Fibroblast of lung (primary cell): ENCODE measurements around the gene SLTM. TPM values are rescaled to one million over a fixed set of nuclear protein-coding genes. Genes with fewer than 3 reads are reported as not detected.
A peak's percentile ranks its signal among the peaks of the same experiment; 100 is the strongest.

ENCODE experiments used
- DNase-seq, 2 donors: peaks; one replicate each; pipeline versions ENCODE4 v3.0.0 to v3.0.0-alpha.2; 2010; ENCODE audit warnings: low read depth in 2 of 2
- H2AFZ ChIP-seq: 2 replicates; pipeline ENCODE4 v1.5.1; 2012; ENCODE audit warnings: low read length, control low read depth, inconsistent platforms
- H3K27ac ChIP-seq: 2 replicates; pipeline ENCODE4 v1.5.1; 2011; ENCODE audit warnings: low read length, control low read depth; ENCODE audit not compliant: insufficient read depth
- H3K27me3 ChIP-seq: 2 replicates; pipeline ENCODE4 v1.5.1; 2011; ENCODE audit warnings: mild to moderate bottlenecking, low read length; ENCODE audit not compliant: control insufficient read depth, insufficient read depth
- H3K36me3 ChIP-seq: 2 replicates; pipeline ENCODE4 v1.5.1; 2011; ENCODE audit warnings: low read length; ENCODE audit not compliant: control insufficient read depth, insufficient read depth
- H3K4me1 ChIP-seq: 2 replicates; pipeline ENCODE4 v1.5.1; 2011; ENCODE audit warnings: low read length; ENCODE audit not compliant: control insufficient read depth, insufficient read depth; ENCODE audit errors: extremely low read depth
- H3K4me2 ChIP-seq: 2 replicates; pipeline ENCODE4 v1.5.1; 2011; ENCODE audit warnings: low read length, control low read depth; ENCODE audit not compliant: insufficient read depth; ENCODE audit errors: extremely low read depth
- H3K4me3 ChIP-seq, 4 experiments: fragments of 200-600 bp in 1 of 4; sonication (generic) in 1 of 4; replicated peaks in 1 of 4; 2 replicates each; pipeline ENCODE4 v1.5.1; 2011 to 2016; ENCODE audit warnings: low read length in 4 of 4, low read depth in 3 of 4, mild to moderate bottlenecking in 3 of 4, control low read depth in 2 of 4, inconsistent platforms in 1 of 4, mixed read lengths in 1 of 4; ENCODE audit not compliant: insufficient read depth in 1 of 4; ENCODE audit errors: control extremely low read depth in 1 of 4
- H3K79me2 ChIP-seq: 2 replicates; pipeline ENCODE4 v1.5.1; 2012; ENCODE audit warnings: mild to moderate bottlenecking, low read length, inconsistent platforms; ENCODE audit not compliant: control insufficient read depth, insufficient read depth
- H3K9ac ChIP-seq: 2 replicates; pipeline ENCODE4 v1.5.1; 2011; ENCODE audit warnings: mild to moderate bottlenecking, low read length, control low read depth; ENCODE audit not compliant: insufficient read depth
- H3K9me3 ChIP-seq: 2 replicates; pipeline ENCODE4 v1.5.1; 2012; ENCODE audit warnings: low read depth, low read length; ENCODE audit not compliant: control insufficient read depth, insufficient read depth
- H4K20me1 ChIP-seq: 2 replicates; pipeline ENCODE4 v1.5.1; 2011; ENCODE audit warnings: low read length; ENCODE audit not compliant: control insufficient read depth, insufficient read depth; ENCODE audit errors: extremely low read depth
- EZH2 ChIP-seq: IDR thresholded peaks from 2 replicates; pipeline ENCODE4 v1.5.1; 2012; ENCODE audit warnings: low read length, control low read depth, mild to moderate bottlenecking; ENCODE audit errors: missing control alignments
- polyA plus RNA-seq, 2 donors: library from polyadenylated mRNA; depleted of rRNA in 1 of 2; stranded (reverse) in 1 of 2; unstranded in 1 of 2; fragments of >200 nt; gene quantifications; 2 replicates each; pipeline ENCODE4 v1.2.1, GENCODE V29; 2011 to 2012; ENCODE audit warnings: missing spikeins in 1 of 2
- total RNA-seq: library from RNA; depleted of rRNA; stranded (reverse); fragments of >200 nt; gene quantifications from 2 replicates; pipeline ENCODE4 v1.2.1, GENCODE V29; 2014
- TF ChIP-seq, protein P1 (sequence below), 2 donors: IDR thresholded peaks in 1 of 2; conservative IDR thresholded peaks in 1 of 2; 1 replicate in 1 of 2; 2 replicates in 1 of 2; pipeline ENCODE4 v1.5.1; 2011 to 2012; ENCODE audit warnings: low read length in 2 of 2, control low read depth in 1 of 2, inconsistent platforms in 1 of 2, low read depth in 1 of 2, mild to moderate bottlenecking in 1 of 2

Gene SLTM
- total and polyA plus RNA-seq, 2 donors (not counting 1 experiment from before 2014, with no cell fraction given): 19.3 to 67.2 TPM

DNA sequence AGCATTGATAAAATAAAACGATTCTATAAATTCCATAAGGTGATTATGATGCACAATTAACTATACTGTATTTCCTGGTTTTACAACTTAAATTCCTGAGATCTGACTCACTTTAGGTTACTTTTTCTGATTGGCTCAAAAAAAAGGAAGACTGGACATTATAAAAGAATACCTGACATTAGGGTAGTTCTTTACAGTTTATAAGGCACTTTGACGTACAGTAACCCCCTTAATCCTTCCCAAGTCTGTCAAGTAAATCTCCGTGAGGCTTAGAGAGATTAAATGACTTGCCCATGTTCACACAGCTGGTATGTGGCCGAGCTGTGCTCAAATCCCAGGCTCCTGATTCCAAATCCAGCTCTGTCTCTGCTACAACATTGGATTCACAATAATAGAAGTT lies 1.0 kb upstream of the SLTM start:
- Histone ChIP-seq H3K9ac (peak overlapping the region; percentile 99), H3K4me1 (peaks cover 4% of the 10 kb centered on the region), H2AFZ (peak overlapping the region; percentile 96), H4K20me1 (no peaks in the 10 kb centered on the region), H3K27me3 (no peaks in the 10 kb centered on the region), H3K4me3 (peak overlapping the region; percentile 79 to 98 (median 90)), H3K9me3 (no peaks in the 10 kb centered on the region), H3K79me2 (peaks cover 36% of the 10 kb centered on the region), H3K27ac (peak overlapping the region; percentile 97), H3K36me3 (no peaks in the 10 kb centered on the region), H3K4me2 (peak overlapping the region; percentile 98)
- DNase-seq: no peak
- TF ChIP-seq, protein P1, sequence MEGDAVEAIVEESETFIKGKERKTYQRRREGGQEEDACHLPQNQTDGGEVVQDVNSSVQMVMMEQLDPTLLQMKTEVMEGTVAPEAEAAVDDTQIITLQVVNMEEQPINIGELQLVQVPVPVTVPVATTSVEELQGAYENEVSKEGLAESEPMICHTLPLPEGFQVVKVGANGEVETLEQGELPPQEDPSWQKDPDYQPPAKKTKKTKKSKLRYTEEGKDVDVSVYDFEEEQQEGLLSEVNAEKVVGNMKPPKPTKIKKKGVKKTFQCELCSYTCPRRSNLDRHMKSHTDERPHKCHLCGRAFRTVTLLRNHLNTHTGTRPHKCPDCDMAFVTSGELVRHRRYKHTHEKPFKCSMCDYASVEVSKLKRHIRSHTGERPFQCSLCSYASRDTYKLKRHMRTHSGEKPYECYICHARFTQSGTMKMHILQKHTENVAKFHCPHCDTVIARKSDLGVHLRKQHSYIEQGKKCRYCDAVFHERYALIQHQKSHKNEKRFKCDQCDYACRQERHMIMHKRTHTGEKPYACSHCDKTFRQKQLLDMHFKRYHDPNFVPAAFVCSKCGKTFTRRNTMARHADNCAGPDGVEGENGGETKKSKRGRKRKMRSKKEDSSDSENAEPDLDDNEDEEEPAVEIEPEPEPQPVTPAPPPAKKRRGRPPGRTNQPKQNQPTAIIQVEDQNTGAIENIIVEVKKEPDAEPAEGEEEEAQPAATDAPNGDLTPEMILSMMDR (conservative IDR thresholded peaks at IDR 0.05 in 1 of 2, IDR thresholded peaks at IDR 0.05 in 1 of 2; ENCODE audit: low read depth in 1 of 2, low read length in 2 of 2): no peak
- TF ChIP-seq EZH2: no peak

DNA sequence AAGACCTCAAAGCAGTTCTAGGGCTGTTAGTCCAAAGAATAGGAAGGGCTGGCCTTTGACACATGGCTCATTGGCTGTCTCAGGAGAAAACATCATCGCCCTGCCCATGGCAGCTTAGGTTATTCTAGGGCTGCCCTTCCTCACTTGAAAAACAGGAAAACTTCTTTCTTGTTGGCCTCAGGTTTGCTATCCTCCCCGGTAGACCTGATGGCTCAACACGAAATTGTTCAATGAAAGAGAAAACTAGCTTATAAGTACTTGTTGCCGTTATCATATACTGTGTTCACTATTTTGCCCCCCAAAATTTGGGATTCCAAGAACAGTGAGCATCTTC lies 602 bp upstream of the SLTM start:
- no peaks in the 10 kb centered on the region for H3K36me3 ChIP-seq
- no peak for DNase-seq
- H3K27ac ChIP-seq: peak overlapping the region; percentile 97
- peak overlapping the region; percentile 98 for H3K4me2 ChIP-seq
- H3K4me3 ChIP-seq: peak overlapping the region; percentile 79 to 98 (median 90)
- H3K9ac ChIP-seq: peak overlapping the region; percentile 99
- H3K27me3 ChIP-seq: no peaks in the 10 kb centered on the region
- H4K20me1 ChIP-seq: no peaks in the 10 kb centered on the region
- H3K9me3 ChIP-seq: no peaks in the 10 kb centered on the region
- TF ChIP-seq, protein P1 (conservative IDR thresholded peaks at IDR 0.05 in 1 of 2, IDR thresholded peaks at IDR 0.05 in 1 of 2; ENCODE audit: low read depth in 1 of 2, low read length in 2 of 2): no peak
- TF ChIP-seq EZH2: no peak
- peak overlapping the region; percentile 96 for H2AFZ ChIP-seq
- H3K79me2 ChIP-seq: peaks cover 40% of the 10 kb centered on the region
- H3K4me1 ChIP-seq: peaks cover 4% of the 10 kb centered on the region

DNA sequence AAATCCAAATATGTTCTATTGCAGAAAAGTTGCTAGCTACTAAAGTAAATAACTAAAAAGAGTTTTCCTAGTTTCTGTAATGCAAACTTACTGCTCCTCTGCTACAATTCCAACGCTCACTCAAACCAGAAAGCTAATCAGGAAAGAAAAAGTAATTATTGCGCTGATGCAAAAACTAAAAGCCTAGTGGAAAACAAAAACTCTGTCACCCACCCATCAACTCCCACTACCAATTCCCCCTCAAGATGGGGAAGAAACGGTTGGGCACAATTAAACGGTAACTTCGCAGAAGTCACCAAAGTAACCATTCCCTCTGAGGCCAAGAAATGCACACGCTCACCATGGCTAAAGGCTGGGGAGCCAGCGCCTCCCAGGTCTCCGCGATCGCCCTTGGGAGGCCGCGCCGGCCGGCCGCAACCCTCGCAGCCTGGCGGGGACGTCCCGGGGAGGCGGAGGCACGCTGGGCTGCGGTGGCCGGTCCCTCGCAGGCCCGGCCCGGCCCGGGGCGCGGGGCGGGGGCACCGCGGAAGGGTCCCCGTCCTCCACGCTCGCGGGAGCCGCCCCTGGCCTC lies 684 bp downstream of the SLTM start:
- H3K9ac ChIP-seq: peak overlapping the region; percentile 99
- H3K4me2 ChIP-seq: peak overlapping the region; percentile 92
- peak overlapping the region; percentile 77 for H2AFZ ChIP-seq
- peak overlapping the region; percentile 94 to 98 (median 96) for H3K4me3 ChIP-seq
- H3K36me3 ChIP-seq: no peaks in the 10 kb centered on the region
- no peaks in the 10 kb centered on the region for H4K20me1 ChIP-seq
- H3K27me3 ChIP-seq: no peaks in the 10 kb centered on the region
- peaks cover 4% of the 10 kb centered on the region for H3K4me1 ChIP-seq
- peak overlapping the region; percentile 97 for H3K27ac ChIP-seq
- peak; percentile 18 to 39 for DNase-seq
- H3K79me2 ChIP-seq: peaks cover 50% of the 10 kb centered on the region
- no peak for TF ChIP-seq EZH2
- TF ChIP-seq, protein P1 (conservative IDR thresholded peaks at IDR 0.05 in 1 of 2, IDR thresholded peaks at IDR 0.05 in 1 of 2; ENCODE audit: low read depth in 1 of 2, low read length in 2 of 2): no peak
- no peaks in the 10 kb centered on the region for H3K9me3 ChIP-seq
